Neural progenitor cell (in vitro differentiated cells): Measurements from ENCODE around the gene ZBED3.

Experiments used
- CTCF ChIP-seq: fragments of 200-600 bp; sonication (generic); IDR thresholded peaks from 2 replicates; pipeline ENCODE4 v1.5.1; 2017; ENCODE audit warnings: antibody characterized with exemption, mild to moderate bottlenecking
- EZH2 ChIP-seq: fragments of 200-600 bp; sonication (generic); IDR thresholded peaks from 2 replicates; pipeline ENCODE4 v1.6.1; 2017; ENCODE audit warnings: antibody characterized with exemption, mild to moderate bottlenecking, moderate library complexity
- EZH2phosphoT487 ChIP-seq: fragments of 200-600 bp; sonication (generic); IDR thresholded peaks from 2 replicates; pipeline ENCODE4 v1.6.1; 2017; ENCODE audit warnings: antibody characterized with exemption

- no peak for TF ChIP-seq EZH2
- no peak for TF ChIP-seq CTCF
- TF ChIP-seq EZH2phosphoT487 = no peak
Observed at GRCh38 chr5:77033338-77033737, 53.7 kb downstream of the ZBED3 start.
